H1 (cell line): ENCODE data around the gene HGD. TPM values are rescaled to one million over a fixed set of nuclear protein-coding genes. Genes with fewer than 3 reads are reported as not detected.

Experiments
- CTCF ChIA-PET: fragments of 300-600 bp; sonication (Branson Sonifier 250); formaldehyde crosslinking; loops from one replicate; lab custom pipeline; 2021; ENCODE audit not compliant: partially characterized antibody; lab: Charles Lee
- POLR2A ChIA-PET: fragments of 300-600 bp; sonication (Branson Sonifier 250); formaldehyde crosslinking; loops from one replicate; lab custom pipeline; 2021; ENCODE audit warnings: inconsistent platforms; ENCODE audit not compliant: partially characterized antibody; lab: Charles Lee
- DNase-seq, 2 experiments: peaks; one replicate each; pipeline versions ENCODE4 v3.0.0 to v3.0.0-alpha.2; 2010 to 2022; ENCODE audit warnings: low spot score in 2 of 2, low read depth in 1 of 2, mixed read lengths in 1 of 2
- FAIRE-seq: peaks from 2 replicates; lab custom pipeline; 2011; peaks lifted over from hg19 to GRCh38; lab: Jason Lieb, UNC
- H2AFZ ChIP-seq: 2 replicates; pipeline ENCODE4 v1.8.1; 2012; ENCODE audit warnings: low read length, inconsistent platforms
- H2AK5ac ChIP-seq: 2 replicates; pipeline ENCODE4 v1.6.1; 2013; ENCODE audit warnings: low read depth, low read length
- H2BK120ac ChIP-seq: replicated peaks from 2 replicates; pipeline ENCODE3; 2013; ENCODE audit warnings: low read depth, low read length, inconsistent platforms
- H2BK12ac ChIP-seq: 2 replicates; pipeline ENCODE4 v1.6.1; 2013; ENCODE audit warnings: low read depth, low read length
- H2BK15ac ChIP-seq: 2 replicates; pipeline ENCODE4 v1.6.1; 2013; ENCODE audit warnings: low read length
- H2BK20ac ChIP-seq: 2 replicates; pipeline ENCODE4 v1.6.1; 2013; ENCODE audit warnings: low read length
- H2BK5ac ChIP-seq: 2 replicates; pipeline ENCODE4 v1.6.1; 2013; ENCODE audit warnings: low read depth, low read length
- H3K14ac ChIP-seq: 2 replicates; pipeline ENCODE4 v1.6.1; 2013; ENCODE audit warnings: inconsistent platforms; ENCODE audit not compliant: insufficient read length
- H3K18ac ChIP-seq: 2 replicates; pipeline ENCODE4 v1.6.1; 2013; ENCODE audit warnings: low read length; ENCODE audit errors: extremely low read depth
- H3K23ac ChIP-seq: 2 replicates; pipeline ENCODE4 v1.6.1; 2013; ENCODE audit warnings: inconsistent platforms; ENCODE audit not compliant: insufficient read length
- H3K23me2 ChIP-seq: 2 replicates; pipeline ENCODE4 v1.6.1; 2013; ENCODE audit warnings: low read depth, low read length
- H3K27ac ChIP-seq: 2 replicates; pipeline ENCODE4 v1.6.1; 2011; ENCODE audit warnings: low read depth, low read length, inconsistent platforms
- H3K27me3 ChIP-seq, 4 experiments: replicated peaks in 1 of 4; 1 replicate in 1 of 4; 2 replicates in 3 of 4; pipeline versions ENCODE4 v1.6.1 to v1.8.1; 2011 to 2013; ENCODE audit warnings: low read length in 3 of 4, mild to moderate bottlenecking in 3 of 4, inconsistent platforms in 2 of 4, mixed read lengths in 2 of 4, moderate library complexity in 1 of 4; ENCODE audit not compliant: control insufficient read depth in 3 of 4, insufficient read depth in 3 of 4; ENCODE audit errors: extremely low read depth in 1 of 4
- H3K36me3 ChIP-seq, 4 experiments: 2 replicates each; pipeline versions ENCODE4 v1.6.1 to v1.8.1; 2011 to 2013; ENCODE audit warnings: mild to moderate bottlenecking in 4 of 4, low read length in 3 of 4, moderate library complexity in 2 of 4, control low read depth in 1 of 4, inconsistent platforms in 1 of 4; ENCODE audit not compliant: insufficient read depth in 4 of 4, control insufficient read depth in 2 of 4
- H3K4ac ChIP-seq: replicated peaks from 2 replicates; pipeline ENCODE3; 2013; ENCODE audit warnings: low read length, low read depth, mixed read lengths, inconsistent platforms; ENCODE audit not compliant: insufficient read length
- H3K4me1 ChIP-seq, 4 experiments: replicated peaks in 1 of 4; 1 replicate in 1 of 4; 2 replicates in 3 of 4; pipeline versions ENCODE4 v1.6.1 to v1.8.1; 2011 to 2013; ENCODE audit warnings: low read length in 3 of 4, inconsistent platforms in 2 of 4, mixed read lengths in 1 of 4; ENCODE audit not compliant: insufficient read depth in 4 of 4, control insufficient read depth in 3 of 4
- H3K4me2 ChIP-seq, 2 experiments: 2 replicates each; pipeline versions ENCODE4 v1.6.1 to v1.8.1; 2011 to 2013; ENCODE audit warnings: low read depth in 2 of 2, low read length in 2 of 2, control low read depth in 1 of 2, inconsistent platforms in 1 of 2, mild to moderate bottlenecking in 1 of 2; ENCODE audit not compliant: insufficient read depth in 1 of 2
- H3K4me3 ChIP-seq, 4 experiments: fragments of 200-600, 300-600 bp in 1 of 4; sonication (generic), shearing (Covaris generic), sonication (Bioruptor Twin) in 1 of 4; 2 replicates each; pipeline versions ENCODE4 v1.5.1 to v1.8.1; 2011 to 2016; ENCODE audit warnings: low read length in 4 of 4, low read depth in 3 of 4, control low read depth in 2 of 4, inconsistent platforms in 2 of 4, mild to moderate bottlenecking in 2 of 4, mixed read lengths in 1 of 4, moderate library complexity in 1 of 4; ENCODE audit not compliant: insufficient read depth in 2 of 4; ENCODE audit errors: extremely low read depth in 1 of 4
- H3K56ac ChIP-seq: replicated peaks from 2 replicates; pipeline ENCODE3; 2013; ENCODE audit warnings: low read depth, mild to moderate bottlenecking, mixed read lengths, low read length, inconsistent platforms; ENCODE audit not compliant: insufficient read length
- H3K79me1 ChIP-seq: 2 replicates; pipeline ENCODE4 v1.6.1; 2013; ENCODE audit warnings: low read depth, low read length, control low read depth
- H3K79me2 ChIP-seq, 2 experiments: 2 replicates each; pipeline versions ENCODE4 v1.6.1 to v1.8.1; 2012 to 2013; ENCODE audit warnings: low read length in 2 of 2, mild to moderate bottlenecking in 2 of 2, inconsistent platforms in 1 of 2; ENCODE audit not compliant: insufficient read depth in 2 of 2, control insufficient read depth in 1 of 2
- H3K9ac ChIP-seq, 4 experiments: replicated peaks in 1 of 4; 1 replicate in 1 of 4; 2 replicates in 3 of 4; pipeline versions ENCODE4 v1.6.1 to v1.8.1; 2011 to 2013; ENCODE audit warnings: low read depth in 3 of 4, low read length in 3 of 4, control low read depth in 2 of 4, mild to moderate bottlenecking in 2 of 4, moderate library complexity in 2 of 4, inconsistent platforms in 1 of 4; ENCODE audit errors: extremely low read depth in 1 of 4
- H3K9me3 ChIP-seq, 2 experiments: 2 replicates each; pipeline versions ENCODE4 v1.6.1 to v1.8.1; 2012 to 2013; ENCODE audit warnings: mild to moderate bottlenecking in 2 of 2, moderate library complexity in 2 of 2, control low read depth in 1 of 2, inconsistent platforms in 1 of 2, low read depth in 1 of 2, low read length in 1 of 2, mixed read lengths in 1 of 2; ENCODE audit not compliant: insufficient read depth in 2 of 2
- H4K20me1 ChIP-seq, 2 experiments: replicated peaks in 1 of 2; 2 replicates each; pipeline versions ENCODE3 to v1.8.1; 2011 to 2013; ENCODE audit warnings: inconsistent platforms in 2 of 2, low read length in 2 of 2, mild to moderate bottlenecking in 1 of 2; ENCODE audit not compliant: insufficient read depth in 2 of 2, control insufficient read depth in 1 of 2
- H4K5ac ChIP-seq: 2 replicates; pipeline ENCODE4 v1.6.1; 2013; ENCODE audit warnings: low read length, low read depth, mixed read lengths, inconsistent platforms; ENCODE audit not compliant: insufficient read length
- H4K8ac ChIP-seq: 2 replicates; pipeline ENCODE4 v1.8.0; 2013; ENCODE audit warnings: mild to moderate bottlenecking, moderate library complexity, low read length, inconsistent platforms; ENCODE audit not compliant: insufficient read depth; ENCODE audit errors: extremely low read depth
- H4K91ac ChIP-seq: replicated peaks from 2 replicates; pipeline ENCODE3; 2013; ENCODE audit warnings: low read length, mixed read lengths, inconsistent platforms; ENCODE audit not compliant: insufficient read length
- CBX5 ChIP-seq: fragments of 300-800, 300-1000 bp; sonication (generic); IDR thresholded peaks from 2 replicates; pipeline ENCODE4 v1.7.1; 2016; ENCODE audit warnings: antibody characterized with exemption, low read length, low read depth
- FOSL1 ChIP-seq: IDR thresholded peaks from 2 replicates; pipeline ENCODE4 v1.6.1; 2011; ENCODE audit warnings: mild to moderate bottlenecking, low read depth, low read length, moderate library complexity; ENCODE audit not compliant: insufficient read depth
- GTF2F1 ChIP-seq: IDR thresholded peaks from 2 replicates; pipeline ENCODE4 v1.6.1; 2012; ENCODE audit warnings: low read depth, low read length, improper control_type of control experiment, borderline replicate concordance
- JUND ChIP-seq: IDR thresholded peaks from 2 replicates; pipeline ENCODE4 v1.6.1; 2011; ENCODE audit warnings: mild to moderate bottlenecking, improper control_type of control experiment, low read length
- POU5F1 ChIP-seq: IDR thresholded peaks from 2 replicates; pipeline ENCODE4 v1.6.1; 2011; ENCODE audit warnings: low read depth, mild to moderate bottlenecking, low read length, moderate library complexity
- SP2 ChIP-seq: IDR thresholded peaks from 2 replicates; pipeline ENCODE4 v1.6.1; 2012; ENCODE audit warnings: mild to moderate bottlenecking, low read length, inconsistent platforms
- SUZ12 ChIP-seq: fragments of 200-600 bp; sonication (generic); IDR thresholded peaks from 2 replicates; pipeline ENCODE4 v1.6.1; 2012; ENCODE audit warnings: mild to moderate bottlenecking, inconsistent platforms, low read length, moderate library complexity, mixed read lengths
- polyA plus RNA-seq, 7 experiments: library from polyadenylated mRNA; depleted of rRNA in 3 of 7; stranded (reverse) in 5 of 7; unstranded in 2 of 7; fragments of >200 nt in 5 of 7; fragments of 200-250 nt in 2 of 7; gene quantifications; 1 replicate in 5 of 7; 2 replicates in 1 of 7; 4 replicates in 1 of 7; pipeline versions ENCODE4 v1.2.1 to v1.2.3, GENCODE V29; 2011 to 2013; ENCODE audit warnings: missing spikeins in 2 of 7, mixed read lengths in 2 of 7
- total RNA-seq: library from RNA; stranded (reverse); fragmentation: NEBNext Ultra II Directional; extraction: Animal tissue kit (Norgen Biotek cat#: 25700); gene quantifications from 2 replicates; pipeline ENCODE4 v1.2.1, GENCODE V29; 2021

HGD gene
- total and polyA plus RNA-seq, 2 of the 8 experiments (the other 6 are each of a cell fraction or from before 2014, with no cell fraction given) = 0.11 TPM; not detected in 1

- Histone ChIP-seq H2BK20ac (no peak overlapping the region), H2BK12ac (no peak overlapping the region), H3K4me1 (peaks cover 0 to 2% (median 0%) of the 10 kb centered on the region in 4 experiments; a peak in 1 of 7 replicates), H3K4ac (no peak overlapping the region), H2AK5ac (no peak overlapping the region), H2AFZ (no peak overlapping the region), H3K4me3 (no peak overlapping the region), H3K79me2 (no peaks in the 10 kb centered on the region), H3K14ac (no peak overlapping the region), H3K23me2 (no peaks in the 10 kb centered on the region), H2BK15ac (no peak overlapping the region), H4K20me1 (no peaks in the 10 kb centered on the region), H3K9me3 (no peaks in the 10 kb centered on the region), H2BK5ac (no peak overlapping the region), H3K4me2 (no peak overlapping the region), H3K27ac (no peak overlapping the region), H4K8ac (no peak overlapping the region), H4K5ac (no peak overlapping the region), H4K91ac (no peak overlapping the region), H3K27me3 (no peaks in the 10 kb centered on the region), H3K36me3 (no peaks in the 10 kb centered on the region), H3K9ac (no peak overlapping the region), H3K23ac (no peak overlapping the region), H2BK120ac (no peak overlapping the region), H3K79me1 (no peaks in the 10 kb centered on the region), H3K56ac (no peak overlapping the region), H3K18ac (no peak overlapping the region)
- ChIA-PET POLR2A (no interaction called here), CTCF (interaction anchor here (1.1 kb wide), 1 partner anchor 15 kb away, joined by 3 read pairs; no protein-coding TSS in a partner anchor)
- FAIRE-seq = no peak
- TF ChIP-seq CBX5 = no peak
- TF ChIP-seq SUZ12 = no peak
- TF ChIP-seq FOSL1 = no peak
- TF ChIP-seq POU5F1 = no peak
- no peak for TF ChIP-seq SP2
- no peak for TF ChIP-seq GTF2F1
- TF ChIP-seq JUND = no peak
- DNase-seq = no peak
Observed at GRCh38 chr3:120664926-120665325, 17.1 kb downstream of the HGD start.
